Endothelial cell of coronary artery (primary cell): ENCODE data around the gene OTUB1. TPM values are rescaled to one million over a fixed set of nuclear protein-coding genes. Genes with fewer than 3 reads are reported as not detected.

Source experiments
- total RNA-seq: library from RNA; depleted of rRNA; stranded (reverse); fragments of >200 nt; gene quantifications from 2 replicates; pipeline ENCODE4 v1.2.3, GENCODE V29; 2014

OTUB1 gene, protein sequence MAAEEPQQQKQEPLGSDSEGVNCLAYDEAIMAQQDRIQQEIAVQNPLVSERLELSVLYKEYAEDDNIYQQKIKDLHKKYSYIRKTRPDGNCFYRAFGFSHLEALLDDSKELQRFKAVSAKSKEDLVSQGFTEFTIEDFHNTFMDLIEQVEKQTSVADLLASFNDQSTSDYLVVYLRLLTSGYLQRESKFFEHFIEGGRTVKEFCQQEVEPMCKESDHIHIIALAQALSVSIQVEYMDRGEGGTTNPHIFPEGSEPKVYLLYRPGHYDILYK
- total RNA-seq = 57.6 and 62.0 TPM in 2 replicates

DNA sequence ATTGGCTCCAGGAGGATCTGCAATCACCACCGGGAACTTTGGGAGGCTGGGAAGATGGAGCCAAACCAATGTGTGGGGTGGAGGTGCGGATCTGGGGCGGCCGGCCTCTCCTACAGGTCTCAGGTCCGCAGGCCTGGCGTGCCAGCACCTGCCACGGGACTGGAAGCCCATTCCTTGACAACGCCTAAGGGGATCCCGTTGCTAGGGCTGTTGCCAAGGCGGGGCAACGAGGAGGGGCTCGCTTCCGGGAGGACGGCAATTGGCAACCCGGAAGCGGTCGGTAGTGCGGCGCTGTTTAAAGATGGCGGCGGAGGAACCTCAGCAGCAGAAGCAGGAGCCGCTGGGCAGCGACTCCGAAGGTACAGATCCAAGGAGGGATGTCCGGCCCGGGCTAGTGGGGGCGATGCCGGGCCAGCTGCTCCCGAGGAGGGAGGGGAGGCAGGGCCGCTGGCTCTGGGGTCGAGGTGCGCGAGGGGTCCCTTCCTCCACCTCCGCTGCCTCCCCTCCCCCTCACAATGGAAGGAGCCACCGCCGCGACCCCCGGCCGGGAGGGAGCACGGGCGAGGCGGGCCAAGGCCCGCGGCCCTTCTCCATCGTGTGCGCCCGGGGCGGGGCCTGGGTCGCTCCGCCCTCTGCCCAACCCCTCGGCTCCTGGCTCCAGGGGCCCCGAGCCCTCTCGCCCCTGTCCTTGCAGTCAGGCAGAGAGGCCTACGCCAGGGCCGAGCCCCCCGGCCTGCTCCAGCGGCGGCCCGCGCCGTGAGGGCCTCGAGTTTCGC, at the start of gene OTUB1:
Gene OTUB1 (plus strand): TSS at position 283 of the 776 bp plus-strand sequence. CDS start 19 bp downstream, at position 302.

GRCh38 chr11:63938479-63939396, 47.5 kb upstream of the OTUB1 start, which contains the start of gene NAA40:
Gene NAA40, plus strand, starts transcription at chr11:63939002. Its CDS starts 95 bp downstream, at chr11:63939097.

DNA sequence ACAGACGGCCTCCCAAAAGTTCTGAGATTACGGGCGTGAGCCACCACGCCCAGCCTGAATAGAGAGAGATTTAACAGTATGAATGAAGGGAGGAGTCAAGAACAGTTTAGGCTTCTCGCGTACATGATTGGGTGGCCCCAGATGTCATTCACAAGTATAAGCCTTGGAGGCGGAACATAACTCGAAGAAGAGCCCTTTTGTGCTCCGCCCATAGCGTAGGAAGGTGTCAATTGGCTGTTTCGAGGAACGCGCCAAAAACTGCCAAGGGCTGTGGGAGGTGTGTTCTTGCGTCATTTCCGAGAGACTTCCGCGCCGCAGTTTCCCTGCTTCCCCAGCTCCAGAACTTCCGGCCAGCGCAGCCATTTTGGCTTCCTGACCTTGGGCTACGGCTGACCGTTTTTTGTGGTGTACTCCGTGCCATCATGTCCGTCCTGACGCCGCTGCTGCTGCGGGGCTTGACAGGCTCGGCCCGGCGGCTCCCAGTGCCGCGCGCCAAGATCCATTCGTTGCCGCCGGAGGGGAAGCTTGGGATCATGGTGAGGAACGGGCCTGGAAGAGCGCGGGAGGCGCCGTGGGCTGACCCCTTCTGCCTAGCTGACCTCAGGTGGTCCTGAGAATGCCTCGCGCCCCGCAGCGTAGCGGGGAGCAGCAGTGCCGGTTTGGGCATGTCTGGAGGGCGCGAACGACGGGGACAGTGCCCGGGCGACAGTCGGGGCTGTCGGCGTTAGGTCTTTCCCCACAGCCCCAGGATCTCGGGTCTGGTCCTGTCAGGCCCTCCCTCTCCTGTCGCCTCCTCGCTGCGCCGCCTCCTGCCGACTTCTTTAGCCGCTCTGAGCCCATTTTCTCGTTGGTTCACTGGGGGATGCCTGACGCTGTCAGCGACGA, 11.7 kb upstream of the OTUB1 start, which contains the start of gene COX8A:
Gene COX8A (plus strand): TSS at position 362 of the 885 bp plus-strand sequence. CDS start 61 bp downstream, at position 423.

DNA sequence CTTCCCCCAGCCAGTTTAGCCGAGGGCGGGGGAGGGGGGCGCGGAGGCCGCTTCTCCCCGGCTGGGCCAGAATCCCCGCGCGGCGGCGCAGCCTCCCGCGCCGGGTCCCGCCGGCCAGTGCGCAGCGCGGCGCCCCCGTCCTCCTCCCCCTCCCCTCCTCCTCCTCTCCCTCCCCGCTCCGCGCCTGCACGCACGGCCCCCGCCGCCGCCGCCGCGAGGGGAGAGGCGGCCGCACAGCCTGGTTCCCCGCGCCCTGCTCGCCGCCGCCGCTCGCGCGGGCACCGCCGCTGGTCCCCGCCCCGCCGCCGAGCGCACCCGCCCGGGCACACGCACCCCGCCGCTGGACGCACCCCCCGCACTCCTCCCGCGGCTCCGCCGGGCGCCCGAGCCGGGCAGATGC, 49.3 kb downstream of the OTUB1 start, which contains the start of gene FLRT1:
Gene FLRT1 (plus strand): TSS at position 356 of the 400 bp plus-strand sequence. CDS start 80,337 bp downstream, outside the sequence.

Other genes starting within 250 kb of the OTUB1 start
- 16.4 and 21.8 TPM in 2 replicates for gene ZFTA, start 217.7 kb upstream of the OTUB1 start, total RNA-seq
- gene SPINDOC, start 173.0 kb upstream of the OTUB1 start, total RNA-seq = 15.2 and 17.0 TPM in 2 replicates
- 10.2 and 12.0 TPM in 2 replicates for gene MARK2, start 147.3 kb upstream of the OTUB1 start, total RNA-seq
- 0.36 and 0.47 TPM in 2 replicates for gene RCOR2, start 69.3 kb upstream of the OTUB1 start, total RNA-seq
- 10.2 and 13.1 TPM in 2 replicates for gene NAA40, start 47.4 kb upstream of the OTUB1 start, total RNA-seq
- 240 and 309 TPM in 2 replicates for gene COX8A, start 11.8 kb upstream of the OTUB1 start, total RNA-seq
- not detected in 2 replicates for gene FLRT1, start 49.5 kb downstream of the OTUB1 start, total RNA-seq
- 32.9 and 36.7 TPM in 2 replicates for gene MACROD1, start 179.7 kb downstream of the OTUB1 start, total RNA-seq
- 200 and 221 TPM in 2 replicates for gene STIP1, start 199.7 kb downstream of the OTUB1 start, total RNA-seq
- gene FERMT3, start 220.3 kb downstream of the OTUB1 start, total RNA-seq = 27.2 and 55.4 TPM in 2 replicates
- gene TRPT1, start 239.7 kb downstream of the OTUB1 start, total RNA-seq = 20.5 and 28.8 TPM in 2 replicates
- gene NUDT22, start 239.8 kb downstream of the OTUB1 start, total RNA-seq = 37.2 and 49.1 TPM in 2 replicates
- 10.6 and 15.0 TPM in 2 replicates for gene DNAJC4, start 244.1 kb downstream of the OTUB1 start, total RNA-seq
- gene VEGFB, start 248.1 kb downstream of the OTUB1 start, total RNA-seq = 10.8 and 18.4 TPM in 2 replicates